Measurements from ENCODE around the gene PIK3R5. TPM values are rescaled to one million over a fixed set of nuclear protein-coding genes. Genes with fewer than 3 reads are reported as not detected.
A peak's percentile ranks its signal among the peaks of the same experiment; 100 is the strongest.

PIK3R5 gene
- total and polyA plus RNA-seq, 12 donors = 0.66 to 10.1 (median 2.2) TPM

DNA sequence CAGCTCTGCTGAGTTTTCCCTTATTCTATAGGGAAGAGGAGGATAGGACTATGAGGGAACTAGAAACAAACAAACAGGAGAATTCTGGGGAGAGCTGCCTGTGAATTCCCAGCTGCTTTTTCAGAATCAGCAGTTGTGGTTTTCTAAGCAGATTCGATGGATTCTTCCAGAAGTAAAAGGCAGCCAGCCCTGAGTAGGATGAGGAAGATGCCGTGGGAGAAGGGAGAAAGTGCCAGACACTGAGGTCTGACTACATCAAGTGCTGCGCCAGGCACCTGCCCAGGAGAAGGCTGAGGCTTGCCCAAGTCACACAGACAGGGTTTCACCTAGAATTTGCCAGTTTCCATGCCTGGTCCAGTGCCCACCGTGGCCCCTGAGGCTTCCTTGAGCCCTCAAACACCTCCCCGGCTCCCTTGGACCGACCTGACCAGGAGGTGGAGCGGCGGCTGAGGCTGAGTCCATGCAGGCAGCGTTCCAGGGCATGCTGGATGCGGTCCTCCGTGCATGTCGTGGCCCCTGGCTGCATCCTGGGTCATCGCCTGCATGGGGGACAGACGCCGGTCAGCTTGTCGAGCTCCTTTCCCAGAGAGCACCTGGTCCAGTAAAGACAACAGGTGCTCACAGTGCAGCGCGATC lies 54.4 kb downstream of the PIK3R5 start:
- 80 to 88% methylated on average over 18 of the region's 18 CpGs for WGBS, 2 donors
- H3K4me3 ChIP-seq = no peak overlapping the region
- peaks cover 0 to 47% (median 0%) of the 10 kb centered on the region in 9 donors for H3K36me3 ChIP-seq
- no peak overlapping the region for H3K27ac ChIP-seq
- no peaks in the 10 kb centered on the region for H3K9me3 ChIP-seq
- intact Hi-C loops (cut with DNase I) = no loop called here
- H3K4me1 ChIP-seq = peaks cover 0 to 36% (median 0%) of the 10 kb centered on the region in 9 donors
- TF ChIP-seq, protein P1, sequence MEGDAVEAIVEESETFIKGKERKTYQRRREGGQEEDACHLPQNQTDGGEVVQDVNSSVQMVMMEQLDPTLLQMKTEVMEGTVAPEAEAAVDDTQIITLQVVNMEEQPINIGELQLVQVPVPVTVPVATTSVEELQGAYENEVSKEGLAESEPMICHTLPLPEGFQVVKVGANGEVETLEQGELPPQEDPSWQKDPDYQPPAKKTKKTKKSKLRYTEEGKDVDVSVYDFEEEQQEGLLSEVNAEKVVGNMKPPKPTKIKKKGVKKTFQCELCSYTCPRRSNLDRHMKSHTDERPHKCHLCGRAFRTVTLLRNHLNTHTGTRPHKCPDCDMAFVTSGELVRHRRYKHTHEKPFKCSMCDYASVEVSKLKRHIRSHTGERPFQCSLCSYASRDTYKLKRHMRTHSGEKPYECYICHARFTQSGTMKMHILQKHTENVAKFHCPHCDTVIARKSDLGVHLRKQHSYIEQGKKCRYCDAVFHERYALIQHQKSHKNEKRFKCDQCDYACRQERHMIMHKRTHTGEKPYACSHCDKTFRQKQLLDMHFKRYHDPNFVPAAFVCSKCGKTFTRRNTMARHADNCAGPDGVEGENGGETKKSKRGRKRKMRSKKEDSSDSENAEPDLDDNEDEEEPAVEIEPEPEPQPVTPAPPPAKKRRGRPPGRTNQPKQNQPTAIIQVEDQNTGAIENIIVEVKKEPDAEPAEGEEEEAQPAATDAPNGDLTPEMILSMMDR (IDR thresholded peaks at IDR 0.05) = no peak
- DNase-seq = no peak
- ATAC-seq = no peak
- H3K27me3 ChIP-seq = peaks cover 0 to 61% (median 45%) of the 10 kb centered on the region in 7 donors

DNA sequence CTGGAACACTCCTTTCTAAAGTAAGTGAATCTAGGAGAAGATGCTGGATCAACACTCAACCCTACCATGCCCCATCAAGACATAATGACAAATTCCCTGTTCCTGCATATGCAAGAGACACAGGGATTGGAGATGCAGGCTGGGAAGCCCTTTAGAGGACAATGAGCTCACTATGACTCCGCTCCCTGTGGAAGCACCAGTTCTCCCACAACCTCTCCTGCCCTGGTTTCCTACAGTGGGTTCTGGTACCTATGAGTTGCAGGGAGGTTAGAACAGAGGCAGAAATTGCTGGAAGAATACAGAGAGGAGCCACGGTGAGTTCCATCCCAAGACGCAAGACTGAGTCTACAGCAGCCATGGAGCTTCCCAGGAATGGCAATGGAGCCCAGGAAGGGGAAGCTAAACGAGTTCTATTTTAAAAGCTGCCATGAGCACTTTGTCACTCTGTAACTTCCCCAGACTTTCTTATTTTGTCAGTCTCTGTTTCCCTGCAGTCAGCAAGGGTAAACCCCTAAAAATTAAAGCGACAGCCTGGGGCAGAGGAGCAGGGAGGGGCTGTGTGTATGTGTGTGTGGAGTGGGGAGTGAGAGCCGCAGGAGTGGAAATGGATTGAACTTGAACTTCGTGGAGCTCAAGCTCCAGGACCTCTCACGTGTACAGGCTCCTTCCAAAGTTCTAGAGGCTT lies 55.8 kb downstream of the PIK3R5 start:
- TF ChIP-seq, protein P1 (IDR thresholded peaks at IDR 0.05) = no peak
- 69 to 77% methylated on average over 8 of the region's 8 CpGs for WGBS, 2 donors
- H3K27ac ChIP-seq = peak overlapping the region in 1 of 10 donors; percentile 40
- H3K4me3 ChIP-seq = no peak overlapping the region
- ATAC-seq = peak in 4 of 8 donors; percentile 38 to 61 (median 50)
- no peaks in the 10 kb centered on the region for H3K9me3 ChIP-seq
- peaks cover 0 to 27% (median 0%) of the 10 kb centered on the region in 9 donors for H3K4me1 ChIP-seq
- no peak for DNase-seq
- intact Hi-C loops (cut with DNase I) = loop anchor here in 1 of 10 donors (10.0 kb wide), 1 partner anchor 55 kb away; the partner anchor contains the start of gene PIK3R5
- H3K36me3 ChIP-seq = peaks cover 0 to 59% (median 0%) of the 10 kb centered on the region in 9 donors
- peaks cover 0 to 70% (median 50%) of the 10 kb centered on the region in 7 donors for H3K27me3 ChIP-seq

DNA sequence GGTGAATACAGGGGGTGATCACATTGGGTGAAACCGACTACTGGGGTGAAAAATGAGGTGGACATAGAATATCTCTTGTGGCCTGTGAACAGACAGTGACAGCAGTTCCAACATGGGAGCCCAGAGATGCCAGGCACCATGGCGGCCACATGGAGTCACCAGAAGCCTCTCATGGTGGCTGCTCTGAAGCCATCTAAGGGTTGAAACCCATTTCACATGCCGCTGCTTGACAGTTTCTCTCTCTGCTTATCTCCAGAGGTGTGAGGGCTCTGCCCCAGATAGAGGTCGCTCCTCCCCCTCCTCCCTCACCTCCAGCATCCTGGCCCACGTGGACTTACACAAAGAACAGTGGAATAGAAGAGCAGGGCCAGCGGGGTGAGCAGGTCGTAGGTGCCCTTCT lies 60.2 kb downstream of the PIK3R5 start:
- Histone ChIP-seq H3K27me3 (peaks cover 0 to 58% (median 18%) of the 10 kb centered on the region in 7 donors), H3K4me1 (peaks cover 0 to 18% (median 0%) of the 10 kb centered on the region in 9 donors), H3K9me3 (no peaks in the 10 kb centered on the region), H3K36me3 (peaks cover 0 to 85% (median 0%) of the 10 kb centered on the region in 9 donors), H3K4me3 (no peak overlapping the region), H3K27ac (no peak overlapping the region)
- TF ChIP-seq, protein P1 (IDR thresholded peaks at IDR 0.05) = no peak
- 57 to 59% methylated on average over 7 of the region's 7 CpGs for WGBS, 2 donors
- ATAC-seq (no peak), DNase-seq (no peak)
- intact Hi-C loops (cut with DNase I) = loop anchor here in 1 of 10 donors (10.0 kb wide), 1 partner anchor 59 kb away; the partner anchor contains the start of gene PIK3R5

DNA sequence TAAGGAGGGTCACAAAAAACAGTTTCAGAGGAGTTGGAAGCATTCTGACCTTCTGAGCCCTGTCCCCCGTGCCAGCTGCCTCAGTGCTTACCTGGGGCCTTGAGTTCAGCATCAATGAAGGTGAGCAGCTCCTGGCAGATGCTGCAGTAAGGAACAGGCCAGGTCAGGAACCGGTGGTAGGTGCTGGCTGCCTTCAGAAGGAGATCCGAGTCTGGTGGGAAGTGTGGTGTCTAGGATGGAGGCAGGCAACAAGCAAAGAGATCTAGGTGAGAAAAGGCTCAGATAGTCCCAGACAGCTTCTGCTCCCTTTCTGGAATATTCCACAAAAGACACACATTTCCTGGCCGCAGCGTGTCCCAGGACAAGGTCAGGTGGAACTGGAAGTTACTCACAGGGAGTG lies 60.8 kb downstream of the PIK3R5 start:
- H3K27me3 ChIP-seq = peaks cover 0 to 54% (median 16%) of the 10 kb centered on the region in 7 donors
- whole genome bisulfite sequencing, 2 donors = 89 to 91% methylated on average over 5 of the region's 5 CpGs
- intact Hi-C loops (cut with DNase I) = loop anchor here in 1 of 10 donors (10.0 kb wide), 1 partner anchor 60 kb away; the partner anchor contains the start of gene PIK3R5
- no peak overlapping the region for H3K4me3 ChIP-seq
- H3K4me1 ChIP-seq = peaks cover 0 to 21% (median 0%) of the 10 kb centered on the region in 9 donors
- no peak for DNase-seq
- ATAC-seq = no peak
- no peaks in the 10 kb centered on the region for H3K9me3 ChIP-seq
- TF ChIP-seq, protein P1 (IDR thresholded peaks at IDR 0.05) = no peak
- no peak overlapping the region for H3K27ac ChIP-seq
- peaks cover 0 to 80% (median 0%) of the 10 kb centered on the region in 9 donors for H3K36me3 ChIP-seq
